NCI-H2029 treated with DMSO at 0.1 percent for 48 hours (cell line): ENCODE results near the gene MTIF3.
"Not testable (repeated sequence)": the region's sequence is repeated elsewhere in the genome, so short reads cannot be mapped to it uniquely, and the experiment has no call there.

ENCODE experiments used
- DNase-seq: peaks from one replicate; lab custom pipeline; 2025; lab: John Stamatoyannopoulos, UW

The MTIF3 gene

DNA sequence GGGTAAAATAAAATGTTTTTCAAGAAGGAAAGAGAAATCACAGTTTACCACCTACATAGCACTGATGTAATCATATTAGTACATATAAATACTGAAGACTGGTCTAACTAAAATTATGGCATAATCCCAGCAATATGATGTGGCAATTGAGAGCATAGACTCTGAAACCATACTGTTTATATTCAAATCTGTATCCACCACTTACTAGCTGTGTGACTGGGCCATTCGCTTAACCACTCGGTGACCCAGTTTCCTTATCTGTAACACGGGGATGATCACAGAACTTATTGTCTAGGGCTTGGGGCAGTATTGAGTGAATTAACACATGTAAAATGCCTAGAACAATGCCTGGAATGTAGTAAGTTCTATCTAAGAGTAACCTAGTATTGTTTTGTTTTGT, 39.0 kb downstream of the MTIF3 start:
- DNase-seq, result no peak

DNA sequence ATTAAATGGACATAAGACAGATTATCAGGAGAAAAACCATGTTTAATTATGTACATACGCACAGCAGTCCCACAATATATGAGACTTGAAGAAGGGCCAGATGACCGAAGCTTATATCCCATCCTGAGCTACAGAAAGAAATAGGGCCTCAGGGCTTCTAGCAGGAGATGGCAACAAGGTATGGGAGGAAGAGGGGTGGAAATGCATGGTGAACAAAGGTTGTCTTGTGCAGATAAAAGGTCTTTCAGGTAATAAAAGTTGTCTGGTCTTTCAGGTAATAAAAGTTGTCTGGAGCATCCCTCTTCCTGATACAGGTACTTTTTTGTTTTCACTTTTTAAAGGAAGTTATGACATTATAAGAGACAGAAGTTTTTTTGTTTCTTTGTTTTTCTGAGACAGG, 41.4 kb downstream of the MTIF3 start:
- no peak for DNase-seq

DNA sequence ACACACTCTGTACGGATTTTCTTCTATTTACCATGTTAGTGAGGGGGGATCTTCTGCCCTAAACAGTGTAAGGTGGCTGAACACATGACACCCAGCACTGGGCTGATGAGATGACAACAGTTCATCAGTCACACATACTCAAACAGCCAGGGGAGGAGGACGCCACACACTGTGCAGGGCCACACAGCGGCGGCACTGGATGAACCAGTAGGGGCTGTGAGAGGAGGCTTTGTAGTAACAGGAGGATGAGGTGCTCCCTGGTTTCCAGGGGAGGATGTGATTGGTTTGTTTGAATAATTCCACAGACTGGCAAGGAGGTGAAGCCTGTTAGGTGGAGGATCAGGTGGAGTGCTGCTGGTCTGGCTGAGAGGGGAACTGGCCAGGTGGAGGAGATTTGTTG, 42.3 kb downstream of the MTIF3 start:
- no peak for DNase-seq

DNA sequence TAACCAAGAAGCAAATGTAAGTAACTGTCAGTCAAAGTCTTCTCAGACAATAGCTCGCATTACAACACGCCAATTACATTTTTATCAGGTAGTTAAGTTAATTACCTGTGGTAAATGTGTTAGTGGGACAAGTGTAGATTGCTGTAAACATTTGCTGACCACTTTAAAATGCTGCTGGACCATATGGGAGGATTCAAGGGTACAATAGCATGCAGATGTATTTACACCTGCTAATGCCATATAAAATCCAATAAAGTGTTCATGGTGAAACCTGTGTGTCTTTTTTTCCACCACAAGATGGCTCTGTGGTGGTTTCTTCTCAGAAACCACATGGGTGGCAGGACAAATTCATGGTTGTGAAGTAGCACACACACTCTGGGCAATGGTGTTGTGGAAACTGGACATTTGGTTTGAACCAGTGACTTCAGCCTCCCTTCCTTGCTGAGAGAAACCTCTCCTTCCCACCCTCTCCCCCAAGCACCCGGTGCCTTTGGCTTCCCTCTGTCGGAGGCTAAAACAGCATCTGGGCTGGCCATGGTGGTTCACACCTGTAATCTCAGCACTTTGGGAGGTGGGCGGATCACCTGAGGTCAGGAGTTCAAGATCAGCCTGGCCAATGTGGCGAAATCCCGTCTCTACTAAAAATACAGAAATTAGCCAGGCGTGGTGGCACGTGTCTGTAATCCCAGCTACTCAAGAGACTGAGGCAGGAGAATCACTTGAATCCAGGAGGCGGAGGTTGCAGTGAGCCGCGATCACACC, 44.0 kb downstream of the MTIF3 start:
- DNase-seq, result peak; percentile 2

DNA sequence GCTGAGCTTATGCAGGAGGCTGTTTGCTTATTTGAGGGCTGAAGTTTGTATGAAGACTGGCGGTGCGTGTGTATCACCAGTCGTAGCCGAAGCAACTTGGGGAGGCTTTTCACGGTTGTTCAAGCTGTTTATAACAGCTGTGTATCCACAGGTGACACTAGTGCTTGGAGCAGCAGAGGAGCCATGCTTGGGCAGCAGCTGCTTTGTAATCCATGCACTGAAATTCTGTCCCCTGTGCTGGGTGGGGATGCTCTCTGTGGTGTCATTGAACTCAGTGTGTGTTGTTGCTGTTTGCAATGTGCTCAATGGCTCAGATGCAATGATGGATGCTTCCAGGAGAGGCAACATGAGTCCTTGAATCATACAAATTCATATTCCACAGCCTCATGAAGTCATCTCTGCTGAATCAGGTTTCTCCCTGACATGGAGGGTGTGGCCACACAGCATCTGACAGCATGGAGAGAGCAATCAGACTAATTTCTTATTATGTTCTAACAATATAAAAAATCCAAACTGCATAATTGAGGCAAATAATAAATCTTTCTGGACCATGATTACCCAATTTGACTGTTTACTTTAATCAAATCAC, 44.7 kb downstream of the MTIF3 start:
- no peak for DNase-seq

DNA sequence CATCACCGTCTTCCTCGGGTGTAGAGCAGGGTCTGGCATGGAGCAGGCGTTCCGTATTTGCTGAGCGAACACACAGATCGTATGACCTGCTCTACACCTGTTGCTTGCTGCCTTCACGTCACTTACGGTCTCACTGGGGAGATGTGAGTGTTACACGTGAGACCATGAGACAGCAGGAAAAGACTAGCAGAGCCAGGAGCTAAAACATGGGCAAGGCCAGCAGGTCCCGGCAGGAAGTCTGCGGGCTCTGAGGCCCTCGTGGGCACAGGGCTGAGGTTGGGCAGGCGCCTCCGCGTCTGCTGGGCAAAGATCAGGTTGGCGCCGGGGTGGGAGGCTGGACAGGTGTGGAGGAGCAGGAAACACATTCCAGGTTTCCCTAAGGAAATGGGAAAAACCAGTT, 45.7 kb downstream of the MTIF3 start:
- peak; percentile 69 for DNase-seq

DNA sequence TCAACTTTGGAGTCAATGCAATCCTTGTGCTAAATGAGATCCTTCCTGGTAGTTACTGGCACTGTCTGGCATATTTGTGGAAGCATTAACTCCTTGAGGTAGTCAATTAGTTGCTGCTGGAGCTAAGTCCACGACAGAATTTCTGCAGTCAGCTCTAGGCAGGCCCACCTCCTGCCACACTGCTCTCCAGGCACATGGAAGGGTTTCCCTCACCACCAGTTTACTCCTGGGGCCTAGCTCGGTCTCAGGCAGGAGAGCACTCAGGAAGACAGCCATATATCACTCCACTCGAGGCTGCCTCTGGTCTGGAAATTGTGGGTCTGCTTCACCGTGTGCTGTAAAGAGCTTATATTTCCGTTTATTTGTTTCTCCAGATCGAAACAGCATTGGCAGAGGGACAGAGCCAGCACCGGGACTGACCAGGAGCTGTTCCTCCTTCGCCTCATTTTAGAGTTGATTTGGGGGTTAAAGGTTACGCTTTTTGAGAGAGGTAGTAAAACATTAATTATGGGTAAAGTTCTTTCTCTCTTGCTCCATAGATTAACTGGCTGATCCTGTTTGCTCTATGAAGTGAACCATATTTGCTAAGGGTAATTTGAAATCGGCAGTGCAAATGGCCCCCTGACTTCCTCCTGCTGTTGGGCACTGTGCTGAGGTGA, 46.5 kb downstream of the MTIF3 start:
- peak; percentile 7 for DNase-seq

DNA sequence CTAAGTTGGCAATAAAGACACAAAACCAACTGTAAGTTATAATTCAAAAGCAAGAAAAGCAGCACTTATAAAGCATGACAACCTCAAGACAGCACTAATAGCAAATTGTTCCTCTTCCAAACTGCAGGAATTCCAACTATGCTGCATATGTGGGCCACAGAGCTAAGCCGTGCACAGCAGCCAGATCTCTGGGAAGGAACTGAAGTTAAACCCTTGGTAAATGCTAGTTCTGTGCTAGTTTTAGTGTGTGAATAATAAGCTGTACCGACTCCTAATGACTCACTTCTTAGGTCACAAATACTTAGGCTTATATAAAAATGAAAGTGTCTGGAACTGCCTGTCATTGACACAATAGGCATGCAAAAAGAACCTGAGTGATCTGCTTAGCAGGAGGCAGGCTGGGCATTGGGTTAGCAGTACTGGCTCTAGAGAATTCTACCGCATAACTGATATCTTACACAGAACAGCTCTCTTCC, 47.1 kb downstream of the MTIF3 start:
- no peak for DNase-seq

DNA sequence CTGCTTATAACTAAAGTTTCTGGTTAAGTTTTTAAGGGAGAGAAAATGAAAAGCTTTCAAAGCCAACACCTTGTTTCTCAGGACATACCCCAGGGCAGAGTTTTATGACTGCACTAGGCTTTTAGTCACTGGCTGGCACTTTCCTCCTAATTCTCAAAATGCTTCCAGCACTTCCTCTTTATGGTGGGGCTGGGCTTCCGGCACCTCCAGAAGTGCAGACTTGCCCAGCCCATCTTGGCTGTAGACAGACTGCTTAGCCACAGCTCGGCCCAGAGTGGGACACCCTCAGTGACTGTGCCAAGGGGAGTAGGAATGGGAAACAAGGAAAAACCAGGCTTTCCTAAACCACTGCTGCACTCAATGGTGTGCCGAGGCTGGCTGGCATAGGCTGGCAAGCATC, 49.2 kb downstream of the MTIF3 start:
- no peak for DNase-seq

DNA sequence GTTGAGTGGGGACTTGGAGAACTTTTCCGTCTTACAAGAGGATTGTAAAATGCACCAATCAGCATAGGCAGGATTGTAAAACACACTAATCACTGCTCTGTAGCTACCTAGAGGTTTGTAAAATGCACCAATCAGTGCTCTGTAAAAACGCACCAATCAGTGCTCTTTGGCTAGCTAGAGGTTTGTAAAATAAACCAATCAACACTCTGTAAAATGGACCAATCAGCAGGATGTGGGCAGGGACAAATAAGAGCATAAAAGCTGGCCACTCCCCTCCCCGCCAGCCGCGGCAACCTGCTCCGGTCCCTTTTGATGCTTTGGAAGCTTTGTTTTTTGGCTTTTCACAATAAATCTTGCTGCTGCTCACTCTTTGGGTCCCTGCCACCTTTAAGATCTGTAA, 50.0 kb downstream of the MTIF3 start:
- DNase-seq, result not testable (repeated sequence)

DNA sequence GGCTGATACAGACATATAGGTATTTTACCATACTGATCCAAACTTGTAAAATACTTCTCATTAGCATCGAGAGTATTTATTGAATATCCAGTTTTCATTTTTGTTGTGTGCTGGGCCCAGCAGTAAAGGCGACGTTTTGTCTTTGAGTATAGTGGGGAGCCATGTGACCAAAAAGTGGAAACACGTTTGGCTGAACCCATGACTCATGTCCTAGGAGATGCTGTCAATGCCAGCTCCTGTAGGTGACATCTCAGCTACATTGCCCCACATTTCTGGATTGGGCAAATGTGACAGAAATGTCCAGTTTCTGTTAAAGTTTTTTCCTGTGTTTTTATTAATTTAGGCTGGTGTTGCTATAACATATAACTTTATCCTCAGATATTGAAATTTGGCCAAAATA, 52.0 kb downstream of the MTIF3 start:
- no peak for DNase-seq

DNA sequence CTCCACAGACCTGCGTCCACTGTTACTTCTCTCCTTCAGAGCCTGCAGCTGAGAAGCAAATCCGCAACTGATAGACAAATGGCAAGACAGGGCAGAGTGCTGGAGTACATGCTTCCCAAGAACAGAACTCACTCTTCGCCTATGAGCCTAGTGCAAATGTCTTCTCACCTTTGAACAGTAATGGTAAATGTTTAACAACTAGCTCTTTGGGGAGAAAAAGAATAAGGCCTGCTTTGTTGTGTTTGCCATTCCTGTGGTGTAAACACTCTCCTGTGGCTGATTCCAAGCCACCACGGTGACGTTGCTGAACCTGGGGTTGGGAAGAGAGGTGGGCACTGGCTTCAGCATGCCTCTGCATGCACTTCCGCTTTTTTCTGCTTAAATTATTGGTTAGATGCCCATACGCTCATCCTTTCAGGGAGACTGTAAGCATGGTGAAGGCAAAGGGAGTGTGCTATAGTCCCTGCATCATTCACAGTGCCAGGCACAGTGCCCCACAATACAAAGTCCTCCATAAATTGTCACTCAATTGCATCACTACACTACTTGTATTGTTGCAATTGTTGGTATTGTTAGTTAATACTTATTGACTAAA, 54.0 kb downstream of the MTIF3 start:
- DNase-seq, result no peak

DNA sequence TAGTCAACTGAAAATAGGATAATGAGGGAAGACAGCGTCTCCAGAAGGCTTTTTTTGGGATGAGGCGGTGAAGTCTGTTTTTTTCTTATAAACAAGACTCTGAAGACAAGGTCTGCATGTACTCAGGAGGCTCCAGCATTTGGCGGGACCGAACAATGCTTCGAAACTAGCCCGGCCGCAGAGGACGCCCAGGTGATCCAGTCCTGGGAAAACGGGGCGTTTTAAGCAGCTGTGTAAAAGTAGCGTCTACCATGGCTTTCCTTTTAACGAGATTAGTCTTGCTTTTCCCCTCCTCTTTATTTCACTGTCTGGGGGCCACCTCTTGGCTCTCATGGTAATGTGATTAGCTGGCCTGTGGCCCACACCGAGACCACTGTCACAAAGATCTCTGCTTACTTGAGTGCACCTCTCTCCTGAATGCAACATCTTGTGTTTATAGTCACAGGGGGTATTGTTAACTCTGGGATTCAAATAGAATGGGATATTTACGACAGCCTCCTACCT, 55.3 kb downstream of the MTIF3 start:
- no peak for DNase-seq

DNA sequence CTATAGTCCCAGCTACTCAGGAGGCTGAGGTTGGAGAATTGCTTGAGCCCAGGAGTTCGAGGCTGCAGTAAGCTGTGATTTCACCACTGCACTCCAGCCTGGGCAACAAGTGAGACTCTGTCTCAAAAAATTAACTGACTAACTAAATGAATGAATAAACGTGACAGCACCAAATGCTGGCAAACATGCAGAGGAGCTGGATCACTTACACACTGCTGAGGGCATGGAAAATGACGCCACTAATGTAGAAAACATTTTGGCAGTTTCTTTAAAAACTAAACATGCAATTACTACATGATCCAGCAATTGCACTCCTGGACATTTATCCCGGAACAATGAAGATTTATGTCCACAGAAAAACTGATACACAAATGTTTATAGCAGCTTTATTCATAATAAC, 57.3 kb downstream of the MTIF3 start:
- DNase-seq, result no peak

DNA sequence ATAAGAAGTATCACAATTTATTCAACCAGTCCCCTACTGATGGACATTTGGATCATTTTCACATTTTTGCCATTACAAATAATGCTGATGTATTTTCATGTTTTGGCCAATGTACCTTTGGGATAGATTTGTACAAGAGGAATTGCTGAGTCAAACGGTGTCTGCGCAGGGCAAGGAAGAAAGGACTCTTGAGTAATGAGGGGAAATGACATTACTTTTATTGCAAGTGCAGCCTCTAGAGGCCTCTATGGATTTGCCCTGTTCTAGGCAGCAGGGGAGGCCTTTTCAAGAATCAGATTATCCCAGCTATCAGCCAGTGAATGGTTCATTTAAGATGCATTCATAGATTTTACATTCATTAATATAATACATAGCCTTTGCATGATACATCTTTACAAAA, 58.9 kb downstream of the MTIF3 start:
- no peak for DNase-seq

DNA sequence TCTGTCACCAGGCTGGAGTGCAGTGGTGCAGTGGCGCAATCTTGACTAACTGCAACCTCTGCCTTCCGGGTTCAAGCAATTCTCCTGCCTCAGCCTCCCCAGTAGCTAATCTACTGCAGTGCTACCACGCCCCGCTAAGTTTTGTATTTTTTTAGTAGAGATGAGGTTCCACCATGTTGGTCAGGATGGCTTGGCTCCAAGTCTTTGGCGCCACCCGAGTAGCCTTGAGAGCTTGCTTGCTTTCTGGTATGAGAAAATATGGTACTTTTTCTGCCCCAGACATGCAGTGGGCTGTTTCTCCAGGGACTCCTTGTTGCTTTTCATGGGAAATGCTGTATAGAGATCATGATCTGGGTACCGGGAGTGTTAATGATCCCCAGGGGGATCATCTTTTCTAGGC, 60.5 kb downstream of the MTIF3 start:
- no peak for DNase-seq

DNA sequence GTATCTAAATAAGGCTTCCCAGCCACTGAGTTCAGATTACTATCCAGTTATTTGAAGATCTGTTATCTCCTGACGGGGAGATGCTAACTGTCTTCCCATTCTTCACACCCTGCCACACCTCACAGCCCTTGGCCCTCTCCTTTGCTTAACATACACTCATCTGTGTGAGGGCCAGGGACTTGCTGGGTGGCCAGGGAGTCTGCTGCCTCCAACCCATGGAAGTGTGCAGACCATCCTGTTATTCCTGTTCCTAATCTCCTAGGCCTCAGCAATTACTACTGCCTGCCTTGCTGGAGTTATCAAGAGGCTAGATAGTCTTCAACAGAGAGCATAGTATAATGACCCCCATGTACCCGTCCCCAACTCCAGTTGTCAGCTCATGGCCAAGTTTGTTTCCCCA, 62.1 kb downstream of the MTIF3 start:
- DNase-seq, result no peak
